Retinal pigment epithelial cell (primary cell): ENCODE measurements around the gene CDC6.

Experiments used
- DNase-seq: peaks from one replicate; pipeline ENCODE4 v3.0.0-alpha.2; 2010; ENCODE audit warnings: low read depth
- H3K4me3 ChIP-seq: 2 replicates; pipeline ENCODE4 v1.5.1; 2011; ENCODE audit warnings: mild to moderate bottlenecking, low read length, control low read depth, moderate library complexity
- CTCF ChIP-seq: conservative IDR thresholded peaks from 2 replicates; pipeline ENCODE4 v1.5.1; 2011; ENCODE audit warnings: low read depth, low read length, control low read depth, inconsistent platforms

Gene CDC6

GRCh38 chr17:40248507-40248906 is 39.2 kb upstream of the CDC6 start:
- no peak overlapping the region for H3K4me3 ChIP-seq
- DNase-seq, result no peak
- TF ChIP-seq CTCF, result no peak

- DNase-seq, result peak; percentile 67
- no peak overlapping the region for H3K4me3 ChIP-seq
- TF ChIP-seq CTCF, result no peak
Observed at GRCh38 chr17:40251576-40251975, 36.1 kb upstream of the CDC6 start.

GRCh38 chr17:40253565-40253964 is 34.1 kb upstream of the CDC6 start:
- DNase-seq, result no peak
- TF ChIP-seq CTCF, result no peak
- no peak overlapping the region for H3K4me3 ChIP-seq

- no peak for DNase-seq
- H3K4me3 ChIP-seq, result no peak overlapping the region
- no peak for TF ChIP-seq CTCF
Observed at GRCh38 chr17:40259505-40259904, 28.2 kb upstream of the CDC6 start.

GRCh38 chr17:40260528-40260927 is 27.2 kb upstream of the CDC6 start:
- no peak for TF ChIP-seq CTCF
- H3K4me3 ChIP-seq, result no peak overlapping the region
- no peak for DNase-seq

GRCh38 chr17:40264458-40265185 is 23.1 kb upstream of the CDC6 start:
- no peak for TF ChIP-seq CTCF

GRCh38 chr17:40265337-40265736 is 22.3 kb upstream of the CDC6 start:
- no peak overlapping the region for H3K4me3 ChIP-seq
- no peak for TF ChIP-seq CTCF
- no peak for DNase-seq

More at GRCh38 chr17:40264458-40265185, 23.1 kb upstream of the CDC6 start:
- H3K4me3 ChIP-seq, result no peak overlapping the region
- no peak for DNase-seq
